Measurements from ENCODE around the gene EIF3L.
A peak's percentile ranks its signal among the peaks of the same experiment; 100 is the strongest.

The EIF3L gene

DNA sequence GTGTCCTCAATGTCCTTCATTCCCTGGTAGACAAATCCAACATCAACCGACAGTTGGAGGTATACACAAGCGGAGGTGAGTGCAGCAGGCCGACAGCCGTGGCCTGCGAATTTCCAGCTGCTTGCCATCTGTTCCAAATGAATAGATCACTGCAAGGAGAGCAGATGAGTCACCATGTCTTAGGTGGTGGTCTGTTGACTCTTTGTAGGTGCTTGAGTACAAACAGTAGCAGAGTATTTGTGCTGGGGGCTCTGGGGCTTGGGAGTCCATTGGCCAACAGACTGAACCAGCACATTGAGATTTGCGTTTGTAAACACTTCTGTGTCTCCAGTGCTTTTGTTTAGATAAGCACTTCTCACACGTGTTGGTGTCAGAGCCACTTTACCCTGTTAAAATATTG, 21.1 kb downstream of the EIF3L start:
- Histone ChIP-seq H3K79me1 (ENCODE audit: low read length) (no peaks in the 10 kb centered on the region), H3K9ac (ENCODE audit: low read length) (no peak overlapping the region), H3K36me3 (ENCODE audit: control insufficient read depth in 1 of 2, insufficient read depth in 2 of 2, low read length in 2 of 2) (peaks cover 60 to 75% of the 10 kb centered on the region in 2 experiments), H3K4ac (ENCODE audit: low read depth, low read length) (no peak overlapping the region), H3K4me3 (ENCODE audit: low read depth, low read length) (no peak overlapping the region), H2BK12ac (ENCODE audit: low read length) (no peak overlapping the region), H4K12ac (ENCODE audit: low read depth, low read length) (no peak overlapping the region), H2AFZ (ENCODE audit: insufficient read depth, low read length, poor library complexity) (no peak overlapping the region), H3K79me2 (ENCODE audit: control insufficient read depth, insufficient read depth, low read length, poor library complexity) (no peaks in the 10 kb centered on the region), H3K18ac (ENCODE audit: low read length) (no peak overlapping the region), H3K4me2 (ENCODE audit: low read length) (no peak overlapping the region), H3K14ac (ENCODE audit: low read length) (no peak overlapping the region), H4K8ac (ENCODE audit: low read depth, low read length) (no peak overlapping the region), H3K4me1 (ENCODE audit: control insufficient read depth in 1 of 2, insufficient read depth in 2 of 2, low read length in 2 of 2) (no peaks in the 10 kb centered on the region), H3K9me3 (ENCODE audit: insufficient read depth, low read depth, low read length) (no peaks in the 10 kb centered on the region), H2BK5ac (ENCODE audit: low read depth, low read length, poor library complexity) (no peak overlapping the region), H2AK5ac (ENCODE audit: low read length) (no peak overlapping the region), H3K27ac (ENCODE audit: low read depth, low read length) (no peak overlapping the region), H4K91ac (ENCODE audit: low read depth, low read length) (no peak overlapping the region), H3K23ac (ENCODE audit: low read length) (no peak overlapping the region), H3K27me3 (ENCODE audit: insufficient read depth, low read length) (no peaks in the 10 kb centered on the region), H2BK120ac (ENCODE audit: insufficient read depth, low read length, poor library complexity) (no peak overlapping the region)
- DNase-seq = no peak
- no CpG with 5 or more reads among the region's 7 CpGs for WGBS (ENCODE audit: extremely low coverage, insufficient coverage, insufficient read length)

DNA sequence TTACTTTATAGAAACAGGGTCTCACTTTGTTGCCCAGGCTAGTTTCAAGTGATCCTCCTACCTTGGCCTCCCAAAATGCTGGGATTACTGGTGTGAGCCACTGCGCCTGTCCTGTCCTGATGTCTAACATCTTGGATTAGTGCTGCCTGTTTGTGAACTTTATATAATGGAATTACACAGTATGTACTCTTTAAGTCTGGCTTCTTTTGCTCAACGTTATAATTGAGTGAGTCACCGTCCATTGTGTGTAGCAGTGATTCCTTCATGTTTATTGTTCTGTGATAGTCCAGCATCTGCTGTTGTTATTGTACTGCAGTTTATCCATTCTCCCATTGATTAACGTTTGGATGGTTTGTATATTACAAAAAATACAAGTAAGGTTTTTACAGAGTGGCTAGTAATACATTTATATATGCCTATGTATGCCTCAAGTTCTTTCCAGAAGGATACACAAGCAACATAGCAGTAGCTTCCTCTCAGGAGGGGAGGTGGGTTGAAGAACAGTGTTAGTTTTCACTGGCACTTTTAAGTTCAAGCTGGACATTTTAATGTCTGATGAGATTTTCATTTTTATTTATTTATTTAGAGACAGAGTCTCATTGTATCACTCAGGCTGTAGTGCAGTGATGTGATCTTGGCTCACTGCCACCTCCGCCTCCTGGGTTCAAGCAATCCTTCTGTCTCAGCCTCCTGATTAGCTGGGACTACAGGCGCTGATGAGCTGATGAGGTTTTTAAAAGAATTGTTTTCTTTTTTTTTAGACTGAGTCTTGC, 31.6 kb downstream of the EIF3L start:
- no peak overlapping the region for H4K91ac ChIP-seq (ENCODE audit: low read depth, low read length)
- no peaks in the 10 kb centered on the region for H3K79me1 ChIP-seq (ENCODE audit: low read length)
- peaks cover 55 to 61% of the 10 kb centered on the region in 2 experiments for H3K36me3 ChIP-seq (ENCODE audit: control insufficient read depth in 1 of 2, insufficient read depth in 2 of 2, low read length in 2 of 2)
- no peak overlapping the region for H4K12ac ChIP-seq (ENCODE audit: low read depth, low read length)
- H2BK12ac ChIP-seq (ENCODE audit: low read length) = no peak overlapping the region
- no peak overlapping the region for H2BK5ac ChIP-seq (ENCODE audit: low read depth, low read length, poor library complexity)
- H3K14ac ChIP-seq (ENCODE audit: low read length) = no peak overlapping the region
- no peaks in the 10 kb centered on the region for H3K79me2 ChIP-seq (ENCODE audit: control insufficient read depth, insufficient read depth, low read length, poor library complexity)
- H3K4me3 ChIP-seq (ENCODE audit: low read depth, low read length) = no peak overlapping the region
- H3K4me2 ChIP-seq (ENCODE audit: low read length) = no peak overlapping the region
- no peak for DNase-seq
- no peak overlapping the region for H2BK120ac ChIP-seq (ENCODE audit: insufficient read depth, low read length, poor library complexity)
- H3K9ac ChIP-seq (ENCODE audit: low read length) = no peak overlapping the region
- H3K4ac ChIP-seq (ENCODE audit: low read depth, low read length) = no peak overlapping the region
- H3K18ac ChIP-seq (ENCODE audit: low read length) = no peak overlapping the region
- no peaks in the 10 kb centered on the region for H3K9me3 ChIP-seq (ENCODE audit: insufficient read depth, low read depth, low read length)
- H4K8ac ChIP-seq (ENCODE audit: low read depth, low read length) = no peak overlapping the region
- H3K4me1 ChIP-seq (ENCODE audit: control insufficient read depth in 1 of 2, insufficient read depth in 2 of 2, low read length in 2 of 2) = no peaks in the 10 kb centered on the region
- H2AK5ac ChIP-seq (ENCODE audit: low read length) = no peak overlapping the region
- no peaks in the 10 kb centered on the region for H3K27me3 ChIP-seq (ENCODE audit: insufficient read depth, low read length)
- no peak overlapping the region for H3K27ac ChIP-seq (ENCODE audit: low read depth, low read length)
- no peak overlapping the region for H3K23ac ChIP-seq (ENCODE audit: low read length)
- H2AFZ ChIP-seq (ENCODE audit: insufficient read depth, low read length, poor library complexity) = no peak overlapping the region
- no CpG with 5 or more reads among the region's 6 CpGs for WGBS (ENCODE audit: extremely low coverage, insufficient coverage, insufficient read length)

DNA sequence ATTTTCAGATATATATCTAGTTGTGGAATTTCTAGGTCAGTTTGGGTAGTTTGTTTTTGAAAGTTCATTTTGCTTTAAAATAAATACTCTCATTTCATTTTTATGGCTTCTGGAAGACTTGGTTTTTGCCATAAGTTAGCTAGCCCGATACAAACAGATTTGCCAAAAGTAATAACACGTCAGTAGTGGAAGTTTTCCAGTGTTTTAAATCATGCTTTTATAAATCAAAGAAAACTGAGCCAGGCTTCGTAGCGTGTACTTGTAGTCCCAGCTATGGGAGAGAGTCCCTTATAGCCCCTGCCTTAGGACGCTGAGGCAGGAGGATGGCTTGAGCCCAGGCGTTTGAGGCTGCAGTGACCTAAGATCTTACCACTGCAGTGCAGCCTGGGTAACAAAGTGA, 35.2 kb downstream of the EIF3L start:
- Histone ChIP-seq H3K79me1 (ENCODE audit: low read length) (peaks cover 13% of the 10 kb centered on the region), H4K8ac (ENCODE audit: low read depth, low read length) (no peak overlapping the region), H3K9ac (ENCODE audit: low read length) (no peak overlapping the region), H3K4me1 (ENCODE audit: control insufficient read depth in 1 of 2, insufficient read depth in 2 of 2, low read length in 2 of 2) (peaks cover 6 to 8% of the 10 kb centered on the region in 2 experiments), H3K4me3 (ENCODE audit: low read depth, low read length) (no peak overlapping the region), H4K91ac (ENCODE audit: low read depth, low read length) (no peak overlapping the region), H2BK120ac (ENCODE audit: insufficient read depth, low read length, poor library complexity) (no peak overlapping the region), H2BK5ac (ENCODE audit: low read depth, low read length, poor library complexity) (no peak overlapping the region), H3K14ac (ENCODE audit: low read length) (no peak overlapping the region), H3K27me3 (ENCODE audit: insufficient read depth, low read length) (no peaks in the 10 kb centered on the region), H3K4me2 (ENCODE audit: low read length) (no peak overlapping the region), H2AFZ (ENCODE audit: insufficient read depth, low read length, poor library complexity) (no peak overlapping the region), H2BK12ac (ENCODE audit: low read length) (no peak overlapping the region), H3K27ac (ENCODE audit: low read depth, low read length) (no peak overlapping the region), H2AK5ac (ENCODE audit: low read length) (no peak overlapping the region), H3K79me2 (ENCODE audit: control insufficient read depth, insufficient read depth, low read length, poor library complexity) (peaks cover 2% of the 10 kb centered on the region), H4K12ac (ENCODE audit: low read depth, low read length) (no peak overlapping the region), H3K23ac (ENCODE audit: low read length) (no peak overlapping the region), H3K4ac (ENCODE audit: low read depth, low read length) (no peak overlapping the region), H3K18ac (ENCODE audit: low read length) (no peak overlapping the region), H3K9me3 (ENCODE audit: insufficient read depth, low read depth, low read length) (no peaks in the 10 kb centered on the region), H3K36me3 (ENCODE audit: control insufficient read depth in 1 of 2, insufficient read depth in 2 of 2, low read length in 2 of 2) (peaks cover 42 to 46% of the 10 kb centered on the region in 2 experiments)
- DNase-seq = no peak
- no CpG with 5 or more reads among the region's 6 CpGs for WGBS (ENCODE audit: extremely low coverage, insufficient coverage, insufficient read length)

DNA sequence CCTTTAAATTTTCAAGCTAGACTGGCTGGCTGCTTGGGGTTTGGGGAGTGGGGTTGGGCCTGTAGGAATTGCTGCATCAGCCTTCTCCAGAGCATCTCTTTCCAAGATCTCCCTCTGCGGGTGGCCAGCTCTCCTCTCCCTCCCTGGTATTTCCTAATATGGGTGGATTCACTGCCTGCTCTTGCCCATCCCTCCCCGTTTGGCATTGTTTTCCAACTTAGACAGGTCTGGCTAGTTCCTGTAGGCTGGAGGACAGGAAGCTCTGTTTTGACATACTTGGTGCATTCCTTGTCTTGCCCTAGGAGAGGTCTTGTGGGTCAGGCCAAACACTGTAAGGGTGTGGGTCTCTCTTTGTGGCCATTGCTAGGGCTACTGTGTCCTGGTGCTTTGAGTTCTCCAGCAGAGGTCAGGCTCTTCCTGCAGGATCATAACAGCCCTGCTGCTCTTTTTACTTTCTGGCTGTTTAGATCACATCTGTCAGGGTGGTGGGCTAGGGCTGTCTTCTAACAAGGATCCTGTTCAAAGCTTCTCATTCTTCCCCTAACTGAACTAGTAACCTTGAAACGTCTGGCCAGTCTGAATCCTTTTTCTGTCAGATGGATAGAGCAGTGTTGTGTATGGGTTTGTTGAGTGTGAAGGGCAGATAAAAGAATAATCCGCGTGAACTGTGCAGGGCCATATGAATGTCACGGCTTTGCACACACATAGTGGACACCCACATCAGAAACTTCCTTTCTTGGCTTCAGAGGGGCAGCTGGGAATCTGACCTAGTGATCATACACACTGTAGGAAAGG, 38.6 kb downstream of the EIF3L start:
- Histone ChIP-seq H3K79me1 (ENCODE audit: low read length) (peaks cover 23% of the 10 kb centered on the region), H3K18ac (ENCODE audit: low read length) (peak overlapping the region; percentile 42), H4K8ac (ENCODE audit: low read depth, low read length) (peak overlapping the region; percentile 44), H3K4me2 (ENCODE audit: low read length) (no peak overlapping the region), H2AK5ac (ENCODE audit: low read length) (peak overlapping the region; percentile 9), H4K12ac (ENCODE audit: low read depth, low read length) (no peak overlapping the region), H3K36me3 (ENCODE audit: control insufficient read depth in 1 of 2, insufficient read depth in 2 of 2, low read length in 2 of 2) (peaks cover 26 to 37% of the 10 kb centered on the region in 2 experiments), H3K79me2 (ENCODE audit: control insufficient read depth, insufficient read depth, low read length, poor library complexity) (peaks cover 2% of the 10 kb centered on the region), H2BK12ac (ENCODE audit: low read length) (peak overlapping the region; percentile 70), H3K27ac (ENCODE audit: low read depth, low read length) (peak overlapping the region; percentile 88), H2BK120ac (ENCODE audit: insufficient read depth, low read length, poor library complexity) (peak overlapping the region; percentile 61), H3K4me3 (ENCODE audit: low read depth, low read length) (no peak overlapping the region), H4K91ac (ENCODE audit: low read depth, low read length) (peak overlapping the region; percentile 42), H2BK5ac (ENCODE audit: low read depth, low read length, poor library complexity) (peak overlapping the region; percentile 90), H3K14ac (ENCODE audit: low read length) (peak overlapping the region; percentile 55), H3K9me3 (ENCODE audit: insufficient read depth, low read depth, low read length) (no peaks in the 10 kb centered on the region), H3K9ac (ENCODE audit: low read length) (no peak overlapping the region), H2AFZ (ENCODE audit: insufficient read depth, low read length, poor library complexity) (no peak overlapping the region), H3K4me1 (ENCODE audit: control insufficient read depth in 1 of 2, insufficient read depth in 2 of 2, low read length in 2 of 2) (peaks cover 6 to 11% of the 10 kb centered on the region in 2 experiments), H3K27me3 (ENCODE audit: insufficient read depth, low read length) (no peaks in the 10 kb centered on the region), H3K4ac (ENCODE audit: low read depth, low read length) (no peak overlapping the region), H3K23ac (ENCODE audit: low read length) (no peak overlapping the region)
- DNase-seq = peak; percentile 96 to 98
- no CpG with 5 or more reads among the region's 6 CpGs for WGBS (ENCODE audit: extremely low coverage, insufficient coverage, insufficient read length)

Measured in trophoblast cell (in vitro differentiated cells and primary cell).